Stimulated activated CD4-positive, alpha-beta T cell treated with anti-CD3 and anti-CD28 coated beads, TNF-alpha, amount 100 ng/mL, for 48 hours (primary cell): Measurements from ENCODE around the gene SH3RF3.
"Not testable (repeated sequence)": the region's sequence is repeated elsewhere in the genome, so short reads cannot be mapped to it uniquely, and the experiment has no call there.

Experiments
- DNase-seq, 3 donors: peaks; one replicate each; pipeline ENCODE4 v3.0.0-alpha.2; 2020; ENCODE audit warnings: low read depth in 3 of 3

SH3RF3 gene

DNA sequence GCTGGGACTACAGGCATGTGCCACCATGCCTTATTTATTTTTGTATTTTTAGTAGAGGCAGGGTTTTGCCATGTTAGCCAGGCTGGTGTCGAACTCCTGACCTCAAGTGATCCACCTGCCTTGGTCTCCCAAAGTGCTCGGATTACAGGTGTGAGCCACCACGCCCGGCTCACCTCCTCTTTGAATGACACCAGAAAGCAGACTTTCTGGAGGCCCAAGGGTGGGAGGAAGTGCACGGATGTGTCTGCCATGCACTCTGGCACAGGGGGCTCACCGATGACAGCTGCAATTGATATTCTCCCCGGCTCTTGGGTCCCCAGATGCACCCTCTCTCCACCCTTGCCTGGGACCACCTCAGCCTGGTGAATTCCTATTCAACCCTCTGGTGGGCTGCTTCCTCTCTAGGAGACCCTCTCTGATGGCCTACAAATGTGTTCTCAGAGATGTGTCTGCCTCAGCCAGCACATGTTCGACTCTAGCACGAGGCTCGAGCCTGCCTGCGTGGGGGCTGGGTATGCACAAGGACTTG lies 397.5 kb downstream of the SH3RF3 start:
- no peak for DNase-seq

DNA sequence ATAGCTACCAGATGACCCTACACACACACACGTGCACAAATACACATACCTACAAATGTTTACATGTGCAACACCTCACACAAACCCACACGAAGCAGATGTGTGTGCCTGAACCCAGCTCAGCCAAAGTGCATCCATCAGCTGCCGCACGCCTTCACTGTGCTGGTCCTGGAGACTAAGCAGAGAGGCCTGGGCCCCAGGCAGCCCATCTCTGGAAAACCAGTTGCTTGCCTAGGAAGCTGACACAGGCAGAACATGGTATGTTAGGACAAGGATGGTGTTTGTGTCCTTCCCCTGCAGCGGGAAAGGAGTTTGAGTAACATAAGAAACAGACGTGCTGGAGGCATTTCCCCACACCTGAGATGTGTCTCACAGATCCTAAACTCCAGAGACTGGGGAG lies 398.1 kb downstream of the SH3RF3 start:
- no peak for DNase-seq

DNA sequence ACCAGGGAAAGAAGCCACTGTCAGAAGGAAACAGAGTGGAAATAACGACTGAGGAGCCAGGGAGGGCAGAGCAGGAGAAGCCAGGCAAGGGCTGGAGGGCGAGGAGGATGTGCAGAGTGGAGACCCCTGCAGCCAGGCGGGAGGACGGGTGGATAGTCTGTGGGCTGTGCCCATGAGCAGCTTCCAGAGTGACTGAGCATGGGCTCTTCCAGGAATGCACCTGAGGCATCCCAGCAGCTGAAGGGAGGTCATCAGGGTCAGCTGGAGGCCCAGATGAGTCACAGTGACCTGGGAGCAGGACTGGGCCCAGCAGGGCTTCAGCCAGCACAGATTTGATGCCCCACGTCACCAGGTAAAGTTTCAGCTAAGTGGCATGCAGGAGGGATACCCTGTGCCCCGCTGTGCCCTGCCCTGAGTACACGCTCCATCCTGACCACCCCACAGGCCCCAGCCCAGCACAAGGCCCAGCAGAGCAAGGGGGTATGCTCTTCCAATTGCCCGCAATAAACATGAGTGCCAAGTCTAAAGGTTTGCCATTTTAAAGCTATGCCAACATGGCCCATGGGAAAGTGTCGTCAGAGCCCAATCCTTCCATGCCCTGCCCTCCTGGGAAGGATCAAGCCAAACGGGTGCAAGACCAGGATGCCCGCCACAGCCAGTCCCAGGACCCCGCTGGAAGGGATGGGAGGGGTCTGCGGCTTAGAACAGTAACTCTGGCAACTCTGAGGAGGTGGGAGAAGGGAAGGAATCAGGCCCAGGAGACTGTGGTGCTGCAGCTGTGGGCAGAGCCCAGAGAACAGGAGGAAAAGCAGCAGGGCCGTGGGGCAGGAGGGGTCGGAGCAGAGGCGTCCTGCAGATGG lies 399.1 kb downstream of the SH3RF3 start:
- no peak for DNase-seq

DNA sequence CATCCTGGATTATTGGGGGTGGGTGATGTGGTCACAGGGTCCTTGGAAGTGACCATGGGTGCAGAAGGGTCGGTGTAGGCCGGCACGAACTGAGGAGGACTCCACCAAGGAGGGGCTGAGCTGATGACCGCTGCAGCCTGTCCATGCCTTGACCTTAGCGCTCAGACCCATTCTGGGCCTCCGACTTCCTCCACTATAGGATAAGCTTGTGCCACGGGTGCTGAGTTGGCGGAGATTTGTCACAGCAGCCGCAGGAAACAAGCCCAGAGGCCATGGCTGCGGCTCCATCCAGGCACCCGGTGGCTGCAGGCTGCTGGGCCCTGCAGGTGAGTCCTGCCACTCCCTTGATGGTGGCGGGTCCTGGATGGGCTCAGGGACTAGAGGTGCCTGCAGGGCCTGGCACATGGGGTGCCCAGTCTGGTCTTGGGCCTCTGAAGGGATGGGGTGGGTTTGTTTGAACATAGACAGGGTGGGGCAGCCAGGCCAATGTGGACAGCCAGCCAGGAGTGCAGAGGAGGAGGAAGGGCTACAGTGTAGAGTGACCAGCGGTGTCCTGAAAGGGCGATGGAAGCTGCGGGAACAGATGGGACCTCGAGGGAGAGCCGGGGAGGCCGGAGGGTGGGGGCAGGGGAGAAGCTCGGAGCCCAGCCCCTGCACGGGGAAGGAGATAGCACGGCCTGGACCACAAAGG lies 400.0 kb downstream of the SH3RF3 start:
- no peak for DNase-seq

DNA sequence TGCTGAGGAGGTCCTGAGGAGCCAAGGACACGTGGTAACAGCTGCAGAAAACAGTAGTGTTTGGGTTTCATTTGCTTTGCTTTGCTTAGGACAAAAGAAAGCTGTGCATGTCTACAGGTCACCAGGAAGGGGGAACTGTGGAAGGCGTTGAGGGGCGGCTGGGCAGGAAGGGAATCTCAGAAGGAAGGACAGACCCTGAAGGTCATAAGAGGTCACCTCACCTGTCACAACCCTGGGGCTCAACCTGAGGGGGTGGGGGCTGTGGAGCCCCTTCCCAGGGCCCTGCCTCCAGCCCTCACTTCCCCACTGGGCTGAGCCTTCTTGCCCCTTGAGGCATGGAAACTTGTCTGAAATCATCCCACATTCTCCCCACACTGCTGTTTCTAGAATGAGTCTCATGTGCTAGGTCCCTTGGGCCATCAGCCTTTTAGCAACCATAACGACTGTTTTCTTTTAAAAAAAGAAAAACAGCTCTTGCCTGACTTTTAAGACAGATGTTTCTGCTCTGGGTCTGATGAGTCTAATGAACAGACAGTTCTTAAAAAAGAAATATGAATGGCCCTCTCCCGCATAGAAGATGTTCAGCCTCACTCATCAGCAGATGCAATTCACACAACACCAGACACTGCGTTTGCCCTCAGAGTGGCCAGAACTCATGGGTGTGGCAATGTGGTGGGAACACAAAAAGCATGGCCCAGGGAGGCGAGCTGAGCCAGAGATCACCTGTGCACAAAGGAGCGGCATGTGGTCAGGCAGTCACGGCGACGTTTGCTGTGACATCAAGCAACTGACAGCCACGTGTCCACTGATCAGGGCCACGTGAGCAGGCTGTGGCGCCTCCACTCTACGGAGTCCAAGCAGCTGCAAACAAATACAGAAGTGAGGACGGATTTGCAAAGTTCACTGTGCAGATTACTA lies 400.8 kb downstream of the SH3RF3 start:
- DNase-seq, result no peak

DNA sequence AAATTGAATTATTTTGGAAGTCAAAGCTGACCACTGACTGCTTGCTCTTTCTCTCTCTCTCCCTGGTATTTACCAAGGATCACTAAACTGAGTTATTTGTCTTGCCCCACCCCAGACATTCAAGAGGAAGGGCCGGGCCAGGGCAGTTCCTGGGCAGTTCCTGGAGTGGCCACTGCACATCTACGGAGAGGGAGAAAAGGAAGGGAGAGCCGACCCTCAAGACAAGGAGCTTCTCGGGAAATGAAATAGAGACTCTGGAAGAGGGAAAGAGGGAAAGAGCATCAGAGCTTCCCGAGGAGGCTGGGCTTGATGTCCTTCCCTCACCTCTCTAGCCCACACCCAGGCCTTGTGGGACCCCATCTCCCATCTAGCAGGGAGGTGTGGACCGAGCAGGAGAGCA lies 401.7 kb downstream of the SH3RF3 start:
- DNase-seq, result no peak

DNA sequence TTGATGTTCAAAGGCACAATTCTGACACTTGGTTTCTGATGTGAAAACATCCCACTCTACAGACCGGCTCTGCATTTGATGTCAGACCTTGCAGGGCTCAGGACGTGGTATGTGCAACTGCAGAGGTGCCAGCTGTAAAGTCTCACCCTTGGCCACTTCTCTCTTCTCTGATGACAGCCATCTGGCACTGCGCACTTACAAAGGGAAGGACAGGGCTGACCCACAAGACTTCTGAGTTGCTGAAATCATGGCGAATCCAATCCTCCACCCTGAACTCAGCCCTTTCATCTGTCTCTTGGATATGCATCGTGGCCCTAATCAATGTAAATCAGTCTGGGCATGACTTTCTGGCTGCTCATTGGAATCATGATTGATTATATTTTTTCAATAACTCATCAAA lies 402.2 kb downstream of the SH3RF3 start:
- DNase-seq, result no peak

DNA sequence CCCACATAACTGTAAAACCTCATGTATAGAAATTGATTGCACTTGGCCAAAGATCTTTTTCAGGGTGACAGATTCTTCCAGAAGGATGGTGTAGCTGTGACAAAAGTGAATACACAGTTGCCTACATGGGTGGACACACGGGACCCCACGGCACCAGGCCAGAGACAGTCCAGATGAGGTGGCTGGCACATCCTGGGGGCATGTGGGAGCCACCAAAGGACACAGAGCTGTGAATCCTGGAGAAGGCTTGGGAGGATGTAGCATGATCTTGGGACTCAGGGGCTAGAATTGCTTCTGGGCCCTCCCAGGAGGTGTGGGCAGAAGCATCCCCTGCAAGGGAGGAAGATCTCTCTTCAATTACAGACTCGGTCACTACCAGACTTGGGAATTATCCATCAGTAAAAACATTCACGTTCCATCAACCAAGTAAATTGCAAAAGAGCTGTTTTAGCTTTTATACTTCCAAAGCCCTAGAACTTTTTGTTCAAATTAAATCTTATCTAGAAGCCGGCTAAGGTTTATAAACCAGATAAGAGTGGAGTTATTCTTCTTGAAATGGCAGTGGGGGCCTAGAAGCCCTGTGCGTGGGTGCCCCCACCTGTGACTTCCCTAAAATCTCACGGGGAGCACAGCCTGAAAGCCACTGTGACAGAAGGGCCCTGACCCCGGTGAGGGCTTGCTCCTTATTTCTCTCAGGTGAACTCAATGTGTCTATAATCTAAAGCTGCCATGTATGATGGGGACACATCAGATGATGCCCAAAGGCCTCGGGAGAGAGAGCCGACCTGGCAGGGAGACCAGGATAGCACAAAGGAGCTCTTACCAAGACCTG lies 403.1 kb downstream of the SH3RF3 start:
- no peak for DNase-seq

DNA sequence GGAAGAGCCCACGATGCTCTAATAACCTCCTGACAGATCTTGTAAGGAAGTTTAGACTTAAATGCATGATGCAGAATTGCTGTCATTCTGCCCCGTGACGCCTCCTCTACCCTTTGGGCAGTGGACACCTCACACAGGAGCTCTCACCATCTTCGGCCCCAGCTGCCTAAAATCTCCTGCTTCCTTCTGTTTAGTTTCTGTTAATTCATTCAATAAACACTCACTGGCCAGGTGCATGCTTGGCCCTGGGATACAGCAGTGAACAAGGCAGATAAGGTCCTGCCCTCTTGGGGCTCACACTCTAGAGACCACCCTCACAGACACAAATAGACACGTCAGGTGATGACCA lies 403.7 kb downstream of the SH3RF3 start:
- DNase-seq, result no peak

DNA sequence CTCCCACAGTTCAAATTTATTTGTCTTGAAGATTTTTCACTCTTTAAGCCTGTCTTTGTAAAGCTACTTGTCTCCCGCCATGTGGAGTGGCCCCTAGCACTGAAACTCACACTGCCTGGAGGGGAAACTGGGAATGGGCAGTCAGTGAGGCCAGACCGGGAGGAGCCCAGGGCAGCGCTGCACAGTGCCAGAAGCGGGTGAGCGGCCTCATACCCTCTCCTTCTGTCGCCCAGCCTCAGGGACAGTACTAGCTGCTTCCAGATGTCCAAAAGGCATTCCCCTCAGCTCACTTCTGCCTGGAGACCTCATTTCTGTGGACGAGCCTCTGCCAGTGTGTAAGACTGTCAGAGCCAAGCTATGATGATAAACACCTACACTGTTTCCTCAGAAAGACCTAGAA lies 404.8 kb downstream of the SH3RF3 start:
- no peak for DNase-seq

DNA sequence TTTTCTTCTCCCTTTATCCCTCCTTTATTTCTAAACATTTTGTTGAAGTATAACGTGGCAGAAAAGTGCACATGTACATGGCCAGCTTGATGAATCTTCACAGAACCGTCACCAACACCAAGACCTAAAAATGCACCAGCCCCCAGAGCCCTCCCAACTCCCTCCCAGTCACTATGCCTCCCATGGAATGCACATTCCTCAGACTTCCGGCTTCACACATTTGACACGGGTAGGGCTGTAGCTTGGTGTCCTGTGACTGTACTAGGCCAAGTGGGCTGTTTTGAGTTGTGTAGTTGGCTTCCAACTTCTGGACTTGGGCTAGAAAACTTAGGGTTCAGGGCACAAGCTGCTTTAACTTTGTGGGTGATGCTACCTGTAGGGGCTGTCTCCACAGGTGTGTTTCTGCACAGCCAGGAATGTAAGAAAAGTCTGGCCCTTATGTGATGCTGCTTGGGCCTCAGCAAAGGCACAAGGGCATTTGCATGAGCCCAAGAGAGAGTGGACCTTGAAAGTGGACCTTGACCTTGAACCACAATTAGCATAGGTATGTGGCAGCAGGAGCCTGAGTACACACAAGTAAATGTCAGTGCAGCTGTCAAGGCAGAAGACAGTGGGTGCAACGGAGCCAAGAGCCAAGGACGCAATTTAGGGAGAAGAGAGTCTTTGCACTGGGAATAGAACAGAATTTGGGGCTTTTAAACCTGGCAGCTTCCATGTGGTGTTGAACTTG lies 406.4 kb downstream of the SH3RF3 start:
- no peak for DNase-seq

DNA sequence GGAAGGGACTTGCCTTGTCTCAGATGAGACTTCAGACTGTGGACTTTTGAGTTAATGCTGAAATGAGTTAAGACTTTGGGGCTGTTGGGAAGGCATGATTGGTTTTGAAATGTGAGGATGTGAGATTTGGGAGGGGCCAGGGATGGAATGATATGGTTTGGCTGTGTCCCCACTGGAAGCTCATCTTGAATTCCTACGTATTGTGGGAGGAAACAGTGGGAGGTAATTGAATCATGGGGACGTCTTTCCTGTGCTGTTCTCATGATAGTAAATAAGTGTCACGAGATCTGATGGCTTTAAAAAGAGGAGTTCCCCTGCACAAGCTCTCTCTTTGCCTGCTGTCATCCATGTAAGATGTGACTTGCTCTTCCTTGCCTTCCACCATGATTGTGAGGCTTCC lies 407.6 kb downstream of the SH3RF3 start:
- not testable (repeated sequence) for DNase-seq

DNA sequence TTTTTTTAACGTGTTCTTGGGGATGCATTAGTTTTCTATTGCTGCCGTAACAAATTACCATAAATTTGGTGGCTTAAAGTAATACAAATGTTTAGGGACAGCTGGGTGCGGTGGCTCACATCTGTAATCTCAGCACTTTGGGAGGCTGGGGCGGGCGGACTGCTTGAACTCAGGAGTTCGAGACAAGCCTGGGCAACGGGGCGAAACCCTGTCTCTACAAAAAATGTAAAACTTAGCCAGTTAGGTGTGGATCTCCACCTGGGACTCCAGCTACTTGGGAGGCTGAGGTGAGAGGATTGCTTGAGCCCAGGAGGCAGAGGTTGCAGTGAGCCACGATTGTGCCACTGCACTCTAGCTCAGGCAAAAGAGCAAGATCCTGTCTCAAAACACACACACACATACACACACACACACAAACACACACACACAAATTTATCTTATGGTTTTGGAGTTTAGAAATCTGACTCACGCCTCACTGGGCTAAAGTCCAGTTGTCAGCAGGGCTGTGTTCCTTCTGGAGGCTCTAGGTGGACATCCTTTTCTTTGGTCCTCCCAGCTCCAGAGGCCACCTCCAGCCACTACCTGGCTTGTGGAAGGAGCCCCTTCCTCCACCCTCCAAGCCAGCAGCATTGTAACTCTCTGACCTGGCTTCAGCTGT lies 408.7 kb downstream of the SH3RF3 start:
- no peak for DNase-seq

DNA sequence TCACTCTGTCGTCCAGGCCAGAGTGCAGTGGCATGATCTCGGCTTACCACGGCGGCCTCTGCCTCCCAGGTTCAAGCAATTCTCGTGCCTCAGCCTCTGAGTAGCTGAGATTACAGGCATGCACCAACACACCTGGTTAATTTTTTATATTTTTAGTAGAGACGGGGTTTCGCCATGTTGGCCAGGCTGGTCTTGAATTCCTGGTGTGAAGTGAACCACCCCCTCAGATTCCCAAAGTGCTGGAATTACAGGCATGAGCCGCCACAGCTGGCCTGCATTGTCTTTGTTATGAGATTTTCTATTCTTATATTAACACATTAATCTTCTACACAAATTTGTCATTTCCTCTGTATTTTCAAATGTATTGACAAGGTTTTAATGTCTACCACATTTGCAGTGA lies 409.5 kb downstream of the SH3RF3 start:
- no peak for DNase-seq

DNA sequence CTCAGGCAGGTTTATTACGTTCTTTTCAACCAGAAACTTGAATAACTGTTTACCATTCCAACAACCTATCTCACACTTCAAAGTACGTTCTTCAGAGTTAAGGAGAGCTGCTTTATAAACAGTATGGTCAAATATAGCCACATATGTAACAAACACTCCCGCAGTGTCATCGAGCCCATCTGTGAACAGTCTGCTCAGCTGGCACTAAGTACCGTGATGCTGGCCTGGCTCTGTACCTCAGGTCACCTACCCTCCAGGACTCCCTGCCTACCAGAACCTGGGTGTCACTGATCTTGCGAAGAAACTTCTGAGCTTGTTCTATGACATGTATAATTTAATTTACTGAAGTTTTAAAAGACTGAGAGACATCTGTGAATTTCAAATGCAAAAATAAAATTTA lies 413.4 kb downstream of the SH3RF3 start:
- no peak for DNase-seq

DNA sequence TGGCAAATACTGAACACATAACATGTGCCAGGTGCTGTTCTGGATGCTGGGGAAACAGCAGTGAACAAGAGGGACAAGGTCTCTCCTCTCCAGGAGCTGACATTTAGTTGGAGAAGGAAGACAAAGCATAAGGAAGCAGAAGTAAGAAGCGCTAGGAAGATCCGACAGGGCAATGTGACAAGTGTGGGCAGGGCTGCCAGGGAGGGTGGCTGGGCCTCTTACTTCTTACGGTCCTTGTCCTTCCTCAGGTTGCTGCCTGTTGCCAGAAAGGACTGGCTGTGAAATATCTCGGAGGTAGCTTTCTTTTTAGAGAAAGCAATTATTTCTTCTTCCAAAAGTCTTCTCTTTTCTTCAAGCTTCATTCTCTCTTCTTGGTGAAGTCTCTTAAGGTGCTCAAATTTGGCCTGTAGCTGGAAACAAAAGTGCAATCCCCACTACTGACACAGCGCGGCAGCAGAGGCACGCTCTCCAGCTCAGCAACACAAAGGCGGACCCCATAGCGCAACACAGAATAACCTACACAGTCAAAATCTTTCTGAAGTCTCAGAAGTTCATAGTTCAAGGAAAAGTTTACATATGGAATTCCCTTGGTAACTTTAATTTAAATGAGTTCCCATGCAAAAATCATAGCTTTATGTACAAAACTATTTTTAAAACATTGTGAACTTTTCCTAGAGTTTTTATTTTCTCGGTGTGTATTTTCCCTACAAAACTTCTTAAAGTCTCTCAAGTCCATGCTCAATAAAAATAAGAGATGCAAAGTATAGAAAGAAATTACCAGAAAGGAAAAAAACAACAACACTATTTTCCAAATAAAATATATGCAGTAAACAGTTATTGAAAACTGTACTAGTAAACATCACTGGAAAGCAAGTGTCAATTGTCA lies 417.1 kb downstream of the SH3RF3 start:
- DNase-seq, result peak; percentile 20 to 29 (median 22)

DNA sequence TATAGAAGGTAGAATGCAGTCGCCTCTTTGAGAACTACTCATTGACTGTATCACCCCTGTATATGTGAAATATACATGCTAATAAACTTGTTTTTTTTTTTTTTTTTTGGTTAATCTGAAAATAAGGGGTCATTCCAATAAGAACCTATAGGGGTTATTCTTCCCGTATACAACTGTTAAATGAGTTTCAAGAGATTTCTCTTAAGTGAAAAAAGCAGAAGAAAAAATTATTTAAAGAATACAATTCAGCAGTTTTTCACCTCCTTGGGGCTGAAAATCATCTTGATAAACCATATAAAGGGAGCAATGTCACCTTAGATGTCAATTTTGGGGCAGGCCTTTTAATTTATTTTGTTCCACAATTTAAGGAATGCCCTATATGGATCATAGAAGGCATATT lies 418.3 kb downstream of the SH3RF3 start:
- DNase-seq, result no peak

DNA sequence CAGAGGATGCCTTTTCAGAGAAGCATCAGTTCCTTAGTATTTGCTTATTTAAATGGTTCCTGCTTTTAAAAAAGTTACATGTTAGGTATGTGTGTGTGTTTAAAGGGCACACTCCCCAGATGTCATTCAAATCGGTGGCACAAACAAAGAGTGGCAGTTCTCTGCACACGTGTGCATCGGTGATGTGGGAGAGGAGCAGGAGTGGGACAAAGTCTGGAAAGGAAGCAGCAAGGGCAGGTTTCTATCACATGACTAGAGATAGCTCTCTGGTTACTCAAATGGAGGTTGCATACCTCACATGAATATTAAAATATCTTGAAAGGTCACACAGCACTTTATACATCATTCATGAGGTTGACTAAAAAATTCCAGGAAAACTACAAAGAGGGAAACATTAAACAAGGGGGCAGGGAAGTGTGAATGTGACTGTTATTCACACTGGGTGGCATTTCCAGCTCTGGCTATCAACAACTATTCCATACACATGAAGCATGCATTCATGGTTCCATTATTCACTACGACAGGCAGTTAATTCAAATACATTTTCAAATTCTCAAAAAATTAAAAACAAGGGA lies 420.1 kb downstream of the SH3RF3 start:
- no peak for DNase-seq
